Ovary (tissue), 9 donors: Measurements from ENCODE around the gene CASP9. TPM values are rescaled to one million over a fixed set of nuclear protein-coding genes. Genes with fewer than 3 reads are reported as not detected.
A peak's percentile ranks its signal among the peaks of the same experiment; 100 is the strongest.
"Not testable (repeated sequence)": the region's sequence is repeated elsewhere in the genome, so short reads cannot be mapped to it uniquely, and the experiment has no call there.

Source experiments
- DNase-seq, 5 donors: peaks; one replicate each; pipeline ENCODE4 v3.0.0-alpha.2; 2019 to 2020
- H3K27ac ChIP-seq, 2 donors: fragments of 200-600 bp; one replicate each; pipeline versions ENCODE4 v1.5.1 to v1.8.0; 2019 to 2022
- H3K27me3 ChIP-seq: fragments of 200-600 bp; one replicate; pipeline ENCODE4 v1.8.0; 2022
- H3K36me3 ChIP-seq: fragments of 200-600 bp; sonication (generic); one replicate; pipeline ENCODE4 v1.5.1; 2019
- H3K4me1 ChIP-seq: one replicate; pipeline ENCODE4 v1.8.1; 2013; ENCODE audit warnings: mild to moderate bottlenecking, moderate library complexity; ENCODE audit not compliant: insufficient read depth
- H3K4me3 ChIP-seq: fragments of 200-600 bp; sonication (generic); one replicate; pipeline ENCODE4 v1.5.1; 2017
- H3K9me3 ChIP-seq, 2 donors: fragments of 200-600 bp in 1 of 2; sonication (generic) in 1 of 2; one replicate each; pipeline versions ENCODE4 v1.5.1 to v1.8.1; 2013 to 2019; ENCODE audit warnings: mild to moderate bottlenecking in 1 of 2, moderate library complexity in 1 of 2
- CTCF ChIP-seq, 3 donors: fragments of 450-650 bp in 2 of 3; fragments of 200-600 bp in 1 of 3; IDR thresholded peaks; one replicate each; pipeline versions ENCODE4 v1.5.1 to v1.8.0; 2016 to 2022; ENCODE audit warnings: antibody characterized with exemption in 3 of 3, mild to moderate bottlenecking in 1 of 3
- EP300 ChIP-seq: sonication (generic); formaldehyde crosslinking; IDR thresholded peaks from one replicate; pipeline ENCODE4 v1.6.1; 2017; ENCODE audit warnings: antibody characterized with exemption
- POLR2A ChIP-seq: fragments of 450-650 bp; IDR thresholded peaks from one replicate; pipeline ENCODE4 v1.6.1; 2017; ENCODE audit warnings: antibody characterized with exemption, mild to moderate bottlenecking, moderate library complexity
- WGBS, 3 donors: extraction: QIAGEN DNeasy Blood & Tissue Kit in 1 of 3; methylation state at CpG; one replicate each; pipeline versions ENCODE4 v1.1.5 to v1.1.7; 2013 to 2017; 5-methylcytosine and 5-hydroxymethylcytosine counted together
- intact Hi-C, 4 donors: fragments of 100-400 bp; cut with DNase I; formaldehyde crosslinking; loops; one replicate each; pipeline versions ENCODE4 v1.11.0 to v1.15.1; 2022 to 2023
- polyA plus RNA-seq, 2 donors: library from polyadenylated mRNA; stranded (reverse); fragments of 200-250 nt in 1 of 2; fragments of 350-450 nt in 1 of 2; fragmentation: Illumina TruSeq in 1 of 2; extraction: RNeasy Lipid Tissue Mini Kit (QIAGEN cat#74804) in 1 of 2; gene quantifications; one replicate each; pipeline ENCODE4 v1.2.3, GENCODE V29; 2013 to 2014
- total RNA-seq, 7 donors: library from RNA; depleted of rRNA in 2 of 7; stranded (reverse); fragments of >200 nt in 2 of 7; fragmentation: NEBNext Ultra II Directional in 3 of 7; extraction: Animal tissue kit (Norgen Biotek cat#: 25700) in 3 of 7; gene quantifications; one replicate each; pipeline versions ENCODE4 v1.1.0 to v1.2.4, GENCODE V29; 2016 to 2023
- donor health status: DM: no; HTN: no; CAD: no; lungs with moderate emphysema.
- donor health status: DM: no; HTN: no; CAD: no.
- donor health status: Bipolar disorder and iron deficiency.
- donor health status: DM: yes; HTN: yes; CAD: no.
- donor health status: DM: no; HTN: no; CAD: no.
- donor health status: DM: yes; HTN: yes; CAD: no.

CASP9 gene
- total and polyA plus RNA-seq, 9 donors = 13.4 to 62.0 (median 35.5) TPM

- Histone ChIP-seq H3K27ac (no peak overlapping the region), H3K4me3 (no peak overlapping the region), H3K36me3 (no peaks in the 10 kb centered on the region), H3K4me1 (no peaks in the 10 kb centered on the region), H3K27me3 (no peaks in the 10 kb centered on the region), H3K9me3 (no peaks in the 10 kb centered on the region)
- DNase-seq = peak in 3 of 5 donors; percentile 42 to 61 (median 49)
- TF ChIP-seq CTCF (IDR thresholded peaks at IDR 0.05) (no peak), EP300 (no peak), POLR2A (no peak)
- whole genome bisulfite sequencing, 3 donors = 68 to 77% (median 72%) methylated on average over 17 of the region's 17 CpGs
- intact Hi-C loops = no loop called here
These were observed 22.6 kb downstream of the CASP9 start for GRCh38 chr1:15501208-15502032.

- Histone ChIP-seq H3K9me3 (no peaks in the 10 kb centered on the region), H3K27ac (no peak overlapping the region), H3K4me3 (no peak overlapping the region), H3K4me1 (no peaks in the 10 kb centered on the region), H3K36me3 (no peaks in the 10 kb centered on the region), H3K27me3 (no peaks in the 10 kb centered on the region)
- intact Hi-C loops = no loop called here
- DNase-seq = no peak
- 77 to 82% (median 77%) methylated on average over 19 of the region's 19 CpGs for WGBS, 3 donors
- no peak for TF ChIP-seq EP300
- no peak for TF ChIP-seq POLR2A
- no peak for TF ChIP-seq CTCF (IDR thresholded peaks at IDR 0.05)
These were observed 23.5 kb downstream of the CASP9 start for GRCh38 chr1:15500184-15501178.

- TF ChIP-seq CTCF (IDR thresholded peaks at IDR 0.05) (no peak), EP300 (no peak), POLR2A (no peak)
- 88 to 95% (median 94%) methylated on average over 9 of the region's 9 CpGs for WGBS, 3 donors
- no peak overlapping the region for H3K27ac ChIP-seq
- no peak for DNase-seq
- no peaks in the 10 kb centered on the region for H3K27me3 ChIP-seq
- H3K4me1 ChIP-seq = no peaks in the 10 kb centered on the region
- no peaks in the 10 kb centered on the region for H3K9me3 ChIP-seq
- peaks cover 2% of the 10 kb centered on the region for H3K36me3 ChIP-seq
- H3K4me3 ChIP-seq = no peak overlapping the region
- intact Hi-C loops = no loop called here
These were observed 30.1 kb downstream of the CASP9 start for GRCh38 chr1:15493869-15494390.

DNA sequence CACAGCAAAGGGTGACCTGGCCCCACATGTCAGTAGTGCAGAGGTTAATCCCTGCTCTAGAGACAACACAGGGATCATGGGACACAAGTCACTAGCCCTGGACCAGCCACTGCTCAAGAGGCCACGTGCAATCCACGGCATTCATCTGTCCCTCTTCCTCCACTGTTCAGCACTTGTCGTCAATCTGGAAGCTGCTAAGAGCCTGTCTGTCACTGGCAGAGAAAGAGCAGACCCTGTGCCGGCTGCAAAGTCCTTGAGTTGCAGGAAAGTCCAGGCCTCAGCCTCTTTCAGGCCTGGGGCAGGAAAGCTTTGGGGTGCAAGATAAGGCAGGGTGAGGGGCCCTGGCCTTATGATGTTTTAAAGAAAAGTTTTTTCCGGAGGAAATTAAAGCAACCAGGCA lies 31.4 kb downstream of the CASP9 start:
- Histone ChIP-seq H3K27me3 (no peaks in the 10 kb centered on the region), H3K4me1 (no peaks in the 10 kb centered on the region), H3K36me3 (peaks cover 2% of the 10 kb centered on the region), H3K27ac (no peak overlapping the region), H3K9me3 (no peaks in the 10 kb centered on the region), H3K4me3 (no peak overlapping the region)
- WGBS, 3 donors = 64 to 69% (median 65%) methylated on average over 5 of the region's 5 CpGs
- TF ChIP-seq CTCF (IDR thresholded peaks at IDR 0.05) (no peak), POLR2A (no peak), EP300 (no peak)
- intact Hi-C loops = no loop called here
- DNase-seq = no peak

DNA sequence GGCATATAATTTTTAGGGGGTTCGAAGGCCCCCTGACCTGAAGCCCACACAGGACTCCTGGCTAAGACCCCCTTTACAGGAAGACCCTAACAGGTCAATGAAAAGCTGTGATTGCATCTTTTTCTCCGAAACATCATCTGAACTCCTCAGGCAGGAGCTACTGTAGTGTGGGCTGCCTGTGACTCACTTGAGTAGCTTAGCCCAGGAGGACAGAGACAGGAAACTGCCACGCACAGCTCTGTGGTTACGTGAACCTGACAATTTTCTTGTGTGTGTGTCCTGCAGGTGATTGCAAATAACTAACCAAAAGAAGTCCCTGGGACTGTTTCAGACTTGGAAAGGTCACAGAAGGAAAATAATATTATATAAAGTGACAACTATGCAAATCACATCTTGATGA lies 33.0 kb downstream of the CASP9 start:
- H3K36me3 ChIP-seq, H3K27ac ChIP-seq, H3K27me3 ChIP-seq, intact Hi-C loops, H3K4me1 ChIP-seq, H3K4me3 ChIP-seq, H3K9me3 ChIP-seq, DNase-seq: not testable (repeated sequence)
- 88 to 95% (median 93%) methylated on average over 4 of the region's 4 CpGs for WGBS, 3 donors
